ENCODE measurements around the gene AUTS2.

The AUTS2 gene

DNA sequence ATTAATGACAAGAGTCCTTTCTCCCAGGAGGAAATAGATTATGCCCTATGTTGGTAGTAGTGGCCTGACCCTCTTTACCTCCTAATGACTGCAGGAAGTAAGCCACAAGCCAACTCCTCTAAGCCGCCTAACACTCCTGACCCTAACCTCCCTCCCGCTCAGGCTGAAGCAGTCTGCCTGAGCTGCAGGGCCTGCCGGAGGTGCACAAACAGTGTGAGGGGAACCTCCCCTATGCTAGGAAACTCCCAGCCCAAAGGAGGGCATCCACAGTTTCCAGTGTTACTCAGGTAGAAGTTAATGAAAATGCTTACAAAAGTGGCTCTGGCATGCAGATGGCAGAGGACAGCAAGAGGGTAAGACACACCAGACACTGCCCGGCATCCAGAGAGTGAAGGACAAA, 1239.3 kb downstream of the AUTS2 start:
- no peak for DNase-seq

DNA sequence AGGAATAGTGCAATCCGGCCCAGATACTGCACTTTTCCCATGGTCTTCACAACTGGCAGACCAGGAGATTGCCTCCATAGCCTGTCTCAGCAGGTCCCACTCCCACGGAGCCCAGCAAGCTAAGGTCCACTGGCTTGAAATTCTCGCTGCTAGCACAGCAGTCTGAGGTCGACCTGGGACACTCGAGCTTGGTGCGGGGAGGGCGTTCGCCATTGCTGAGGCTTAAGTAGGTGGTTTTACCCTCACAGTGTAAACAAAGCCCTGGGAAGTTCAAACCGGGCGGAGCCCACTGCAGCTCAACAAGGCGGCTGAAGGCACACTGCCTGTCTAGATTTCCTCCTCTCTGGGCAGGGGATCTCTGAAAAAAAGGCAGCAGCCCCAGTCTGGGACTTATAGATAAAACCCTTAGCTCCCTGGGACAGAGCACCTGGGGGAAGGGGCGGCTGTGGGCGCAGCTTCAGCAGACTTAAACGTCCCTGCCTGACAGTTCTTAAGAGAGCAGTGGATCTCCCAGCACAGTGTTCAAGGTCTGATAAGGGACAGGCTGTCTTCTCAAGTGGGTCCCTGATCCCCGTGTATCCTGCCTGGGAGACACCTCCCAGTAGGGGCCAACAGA, 1240.1 kb downstream of the AUTS2 start:
- DNase-seq, result no peak
